HG02798 (cell line): Measurements from ENCODE around the gene THAP9.
A peak's percentile ranks its signal among the peaks of the same experiment; 100 is the strongest.

ENCODE experiments used
- ATAC-seq: cut with Tn5 transposase; IDR thresholded peaks from one replicate; pipeline ENCODE4 v1.9.1; 2021; ENCODE audit warnings: mild to moderate bottlenecking; ENCODE audit not compliant: unreplicated experiment, poor library complexity

Gene THAP9

GRCh38 chr4:82947498-82947897 is 47.0 kb downstream of the THAP9 start:
- no peak for ATAC-seq

GRCh38 chr4:82948647-82949204 is 48.2 kb downstream of the THAP9 start:
- no peak for ATAC-seq

- no peak for ATAC-seq
Observed at GRCh38 chr4:82951196-82951595, 50.7 kb downstream of the THAP9 start.

- ATAC-seq, result no peak
Observed at GRCh38 chr4:82954212-82954611, 53.7 kb downstream of the THAP9 start.

DNA sequence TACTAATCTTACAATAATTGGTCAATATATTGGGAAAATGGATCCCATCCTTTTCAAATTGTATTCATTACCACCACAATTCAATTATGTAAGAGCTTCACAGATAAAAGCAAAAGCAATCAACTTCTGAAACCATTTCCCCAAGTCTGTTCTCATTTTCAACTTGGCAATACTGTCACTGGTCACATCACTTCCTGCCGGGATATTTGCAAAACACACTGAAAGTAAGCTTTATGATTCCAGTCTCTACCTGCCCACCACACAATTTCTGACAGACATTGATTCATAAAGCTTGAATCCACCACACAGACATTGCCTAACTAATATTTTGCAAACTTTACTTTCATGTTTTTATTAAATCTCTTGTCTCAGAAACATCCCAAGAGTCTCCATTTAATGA is 56.5 kb downstream of the THAP9 start:
- no peak for ATAC-seq

GRCh38 chr4:82965763-82966162 is 65.2 kb downstream of the THAP9 start:
- ATAC-seq, result no peak

GRCh38 chr4:82968972-82969371 is 68.4 kb downstream of the THAP9 start:
- peak; percentile 81 for ATAC-seq

DNA sequence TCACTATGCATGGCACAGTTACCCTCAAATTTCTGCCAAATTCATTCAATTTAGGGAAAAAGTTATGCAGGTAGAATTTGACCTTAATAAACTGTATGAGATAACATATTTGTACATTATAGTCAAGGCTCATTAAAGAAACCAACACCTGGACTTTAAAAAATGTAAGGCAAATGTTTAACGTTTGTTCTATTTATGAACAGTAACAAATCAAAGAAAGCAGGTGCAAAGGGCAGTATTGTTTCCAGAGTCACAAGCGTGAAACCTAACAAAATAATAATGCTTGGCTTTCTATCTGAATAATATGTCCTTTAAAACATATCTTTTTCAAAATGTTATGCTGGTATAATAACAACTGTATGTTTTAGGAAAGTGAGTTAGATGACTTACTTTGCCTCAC is 68.9 kb downstream of the THAP9 start:
- ATAC-seq, result no peak
